Ramos (cell line): Measurements from ENCODE around the gene MGARP.
"Not testable (repeated sequence)": the region's sequence is repeated elsewhere in the genome, so short reads cannot be mapped to it uniquely, and the experiment has no call there.

Experiments
- in situ Hi-C: fragments of 300-500 bp; cut with MboI; formaldehyde crosslinking; loops from one replicate; pipeline ENCODE4 v1.14.3; 2022; ENCODE audit warnings: low sequenced_read_pairs; ENCODE audit not compliant: unreplicated experiment

MGARP gene

GRCh38 chr4:139297001-139297410 lies 17.0 kb upstream of the MGARP start:
- in situ Hi-C loops = loop anchor here (5.0 to 10.0 kb wide), 2 partner anchors 70 to 212 kb away; no protein-coding TSS in a partner anchor

- in situ Hi-C loops = loop anchor here (5.0 to 10.0 kb wide), 2 partner anchors 69 to 211 kb away; no protein-coding TSS in a partner anchor
Measured at GRCh38 chr4:139295942-139296299, 15.9 kb upstream of the MGARP start.

GRCh38 chr4:139295206-139295941 lies 15.3 kb upstream of the MGARP start:
- in situ Hi-C loops = loop anchor here (5.0 to 10.0 kb wide), 2 partner anchors 68 to 211 kb away; no protein-coding TSS in a partner anchor

GRCh38 chr4:139286186-139286698 lies 6.2 kb upstream of the MGARP start:
- in situ Hi-C loops = no loop called here

GRCh38 chr4:139282721-139283075 lies 2.7 kb upstream of the MGARP start:
- in situ Hi-C loops = no loop called here

- in situ Hi-C loops = no loop called here
Measured at GRCh38 chr4:139282065-139282720, 2.2 kb upstream of the MGARP start.

- in situ Hi-C loops = no loop called here
Measured at GRCh38 chr4:139278912-139279759, 889 bp downstream of the MGARP start.

GRCh38 chr4:139278485-139278884 lies 1.5 kb downstream of the MGARP start:
- in situ Hi-C loops = no loop called here

- in situ Hi-C loops = no loop called here
Measured at GRCh38 chr4:139275281-139275735, 4.7 kb downstream of the MGARP start.

GRCh38 chr4:139274790-139275189 lies 5.2 kb downstream of the MGARP start:
- in situ Hi-C loops = no loop called here

GRCh38 chr4:139273835-139274234 lies 6.2 kb downstream of the MGARP start:
- in situ Hi-C loops = no loop called here

- in situ Hi-C loops = no loop called here
Measured at GRCh38 chr4:139267301-139267700, 12.7 kb downstream of the MGARP start.

GRCh38 chr4:139266583-139267257 lies 13.3 kb downstream of the MGARP start:
- in situ Hi-C loops = no loop called here

GRCh38 chr4:139266208-139266582 lies 13.8 kb downstream of the MGARP start:
- in situ Hi-C loops = no loop called here

GRCh38 chr4:139265654-139266053 lies 14.4 kb downstream of the MGARP start:
- in situ Hi-C loops = no loop called here

- in situ Hi-C loops = no loop called here
Measured at GRCh38 chr4:139256349-139256748, 23.7 kb downstream of the MGARP start.

GRCh38 chr4:139255581-139255980 lies 24.4 kb downstream of the MGARP start:
- in situ Hi-C loops = not testable (repeated sequence)

GRCh38 chr4:139253713-139254112 lies 26.3 kb downstream of the MGARP start:
- in situ Hi-C loops = no loop called here

- in situ Hi-C loops = no loop called here
Measured at GRCh38 chr4:139253046-139253445, 27.0 kb downstream of the MGARP start.

GRCh38 chr4:139247700-139248238 lies 32.3 kb downstream of the MGARP start:
- in situ Hi-C loops = no loop called here
